Left forelimb (tissue), 1 donor: ENCODE data around the gene RNF166.

ENCODE experiments used
- DNase-seq: peaks from one replicate; pipeline ENCODE4 v3.0.0-alpha.2; 2018; ENCODE audit warnings: low spot score

RNF166 gene

GRCh38 chr16:88723911-88724310 is 17.7 kb upstream of the RNF166 start:
- no peak for DNase-seq

GRCh38 chr16:88723507-88723887 is 17.3 kb upstream of the RNF166 start:
- no peak for DNase-seq

GRCh38 chr16:88722784-88723506 is 16.7 kb upstream of the RNF166 start:
- DNase-seq: no peak

- DNase-seq: no peak
Observed at GRCh38 chr16:88721815-88722755, 15.9 kb upstream of the RNF166 start.

GRCh38 chr16:88721236-88721635 is 15.0 kb upstream of the RNF166 start:
- no peak for DNase-seq

GRCh38 chr16:88720396-88720970 is 14.3 kb upstream of the RNF166 start:
- no peak for DNase-seq

GRCh38 chr16:88719933-88720296 is 13.7 kb upstream of the RNF166 start:
- no peak for DNase-seq

GRCh38 chr16:88719267-88719932 is 13.2 kb upstream of the RNF166 start:
- DNase-seq: no peak

- no peak for DNase-seq
Observed at GRCh38 chr16:88718178-88718577, 12.0 kb upstream of the RNF166 start.

GRCh38 chr16:88716601-88717001 is 10.4 kb upstream of the RNF166 start:
- no peak for DNase-seq

- no peak for DNase-seq
Observed at GRCh38 chr16:88716201-88716600, 10.0 kb upstream of the RNF166 start.

GRCh38 chr16:88715312-88716190 is 9.3 kb upstream of the RNF166 start:
- DNase-seq: no peak

- DNase-seq: no peak
Observed at GRCh38 chr16:88714420-88715302, 8.5 kb upstream of the RNF166 start.

GRCh38 chr16:88713568-88714419 is 7.6 kb upstream of the RNF166 start:
- DNase-seq: no peak

GRCh38 chr16:88713054-88713453 is 6.8 kb upstream of the RNF166 start:
- no peak for DNase-seq

GRCh38 chr16:88712362-88712979 is 6.3 kb upstream of the RNF166 start:
- DNase-seq: no peak

- no peak for DNase-seq
Observed at GRCh38 chr16:88711750-88712340, 5.6 kb upstream of the RNF166 start.

- DNase-seq: no peak
Observed at GRCh38 chr16:88710556-88710955, 4.3 kb upstream of the RNF166 start.
